Caco-2 (cell line): Measurements from ENCODE around the gene AIDA. TPM values are rescaled to one million over a fixed set of nuclear protein-coding genes. Genes with fewer than 3 reads are reported as not detected.
"Not testable (repeated sequence)": the region's sequence is repeated elsewhere in the genome, so short reads cannot be mapped to it uniquely, and the experiment has no call there.

ENCODE experiments used
- BruUV-seq: library from RNA; stranded (reverse); fragments of 400-500 nt; replicated peaks from 2 replicates; lab custom pipeline; 2021; lab: Mats Ljungman, UMichigan
- CTCF ChIA-PET: fragments of 300-600 bp; sonication (Branson Sonifier 250); formaldehyde crosslinking; loops from one replicate; lab custom pipeline; 2022; ENCODE audit warnings: antibody characterized with exemption; lab: Charles Lee
- POLR2A ChIA-PET: fragments of 300-600 bp; sonication (Branson Sonifier 250); formaldehyde crosslinking; loops from one replicate; lab custom pipeline; 2022; ENCODE audit warnings: antibody characterized with exemption; lab: Charles Lee
- DNase-seq, 2 experiments: peaks; one replicate each; pipeline versions ENCODE4 v3.0.0 to v3.0.0-alpha.2; 2020 to 2022
- H3K27me3 ChIP-seq: replicated peaks from 2 replicates; pipeline ENCODE4 v1.6.0; 2011; ENCODE audit warnings: low read length; ENCODE audit not compliant: control insufficient read depth, insufficient read depth
- H3K36me3 ChIP-seq: 2 replicates; pipeline ENCODE4 v1.5.1; 2011; ENCODE audit warnings: low read length; ENCODE audit not compliant: control insufficient read depth, insufficient read depth
- H3K4me1 ChIP-seq: fragments of 250-450 bp; sonication (Bioruptor Pico); 2 replicates; pipeline ENCODE4 v1.5.1; 2020; ENCODE audit warnings: mild to moderate bottlenecking
- H3K4me3 ChIP-seq: 2 replicates; pipeline ENCODE4 v1.5.1; 2011; ENCODE audit warnings: low read depth, mild to moderate bottlenecking, control low read depth, low read length
- H3K9me3 ChIP-seq: fragments of 250-450 bp; sonication (Bioruptor Pico); 2 replicates; pipeline ENCODE4 v1.5.1; 2020; ENCODE audit warnings: mild to moderate bottlenecking, moderate library complexity
- H3K27ac Mint-ChIP-seq: one replicate; pipeline ENCODE4 v1.8.0; 2022; ENCODE audit warnings: mixed read lengths; ENCODE audit not compliant: unreplicated experiment
- H3K27me3 Mint-ChIP-seq: one replicate; pipeline ENCODE4 v1.8.0; 2022; ENCODE audit warnings: mixed read lengths; ENCODE audit not compliant: insufficient read depth, unreplicated experiment
- H3K36me3 Mint-ChIP-seq: one replicate; pipeline ENCODE4 v1.8.0; 2022; ENCODE audit warnings: mild to moderate bottlenecking, mixed read lengths; ENCODE audit not compliant: insufficient read depth, unreplicated experiment
- H3K4me1 Mint-ChIP-seq: one replicate; pipeline ENCODE4 v1.8.0; 2022; ENCODE audit warnings: low read depth, mixed read lengths; ENCODE audit not compliant: unreplicated experiment
- H3K4me3 Mint-ChIP-seq: one replicate; pipeline ENCODE4 v1.8.0; 2022; ENCODE audit warnings: mild to moderate bottlenecking, moderate library complexity, mixed read lengths; ENCODE audit not compliant: unreplicated experiment
- H3K9me3 Mint-ChIP-seq: one replicate; pipeline ENCODE4 v1.8.0; 2022; ENCODE audit warnings: mixed read lengths; ENCODE audit not compliant: unreplicated experiment
- CTCF ChIP-seq, 2 experiments: fragments of 200-600 bp in 1 of 2; IDR thresholded peaks; 1 replicate in 1 of 2; 2 replicates in 1 of 2; pipeline versions ENCODE4 v1.5.1 to v1.8.0; 2011 to 2022; ENCODE audit warnings: antibody characterized with exemption in 1 of 2, control low read depth in 1 of 2, inconsistent platforms in 1 of 2, low read depth in 1 of 2, low read length in 1 of 2, mild to moderate bottlenecking in 1 of 2, moderate library complexity in 1 of 2; ENCODE audit not compliant: insufficient read depth in 1 of 2, severe bottlenecking in 1 of 2, unreplicated experiment in 1 of 2
- intact Hi-C: fragments of 100-400 bp; cut with micrococcal nuclease; formaldehyde crosslinking; loops from one replicate; pipeline ENCODE4 v1.10.0; 2022; ENCODE audit not compliant: unreplicated experiment
- total RNA-seq: library from RNA; stranded (reverse); gene quantifications from 2 replicates; pipeline ENCODE4 v1.2.3, GENCODE V29; 2022

AIDA gene
- total RNA-seq, 1 experiment from 2014 or later = 55.1 TPM

GRCh38 chr1:222751255-222751654 lies 39.0 kb upstream of the AIDA start:
- H3K9me3 ChIP-seq = no peaks in the 10 kb centered on the region
- no peak overlapping the region for H3K4me3 ChIP-seq
- CTCF ChIA-PET = interaction anchor here (1.5 kb wide), 1 partner anchor 18 kb away, joined by 4 read pairs; no protein-coding TSS in a partner anchor
- intact Hi-C loops = no loop called here
- no TSS peak for BruUV-seq
- H3K36me3 ChIP-seq = no peaks in the 10 kb centered on the region
- no peaks in the 10 kb centered on the region for H3K4me1 ChIP-seq
- Mint-ChIP-seq H3K36me3 (no peaks in the 10 kb centered on the region), H3K27ac (no peak overlapping the region), H3K27me3 (peaks cover 8% of the 10 kb centered on the region), H3K4me1 (no peaks in the 10 kb centered on the region), H3K9me3 (no peaks in the 10 kb centered on the region), H3K4me3 (no peak overlapping the region)
- no peak for TF ChIP-seq CTCF (IDR thresholded peaks at IDR 0.05; ENCODE audit: insufficient read depth in 1 of 2, low read depth in 1 of 2, low read length in 1 of 2, severe bottlenecking in 1 of 2, unreplicated experiment in 1 of 2)
- DNase-seq = no peak
- H3K27me3 ChIP-seq = no peaks in the 10 kb centered on the region
- POLR2A ChIA-PET = no interaction called here

GRCh38 chr1:222750651-222751050 lies 38.4 kb upstream of the AIDA start:
- H3K9me3 Mint-ChIP-seq = no peaks in the 10 kb centered on the region
- CTCF ChIA-PET = interaction anchor here (1.5 kb wide), 1 partner anchor 18 kb away, joined by 4 read pairs; no protein-coding TSS in a partner anchor
- H3K4me3 Mint-ChIP-seq = no peak overlapping the region
- H3K27ac Mint-ChIP-seq = no peak overlapping the region
- no peak for TF ChIP-seq CTCF (IDR thresholded peaks at IDR 0.05; ENCODE audit: insufficient read depth in 1 of 2, low read depth in 1 of 2, low read length in 1 of 2, severe bottlenecking in 1 of 2, unreplicated experiment in 1 of 2)
- Histone ChIP-seq H3K4me3 (no peak overlapping the region), H3K4me1 (no peaks in the 10 kb centered on the region), H3K9me3 (no peaks in the 10 kb centered on the region), H3K27me3 (no peaks in the 10 kb centered on the region), H3K36me3 (no peaks in the 10 kb centered on the region)
- H3K27me3 Mint-ChIP-seq = peaks cover 12% of the 10 kb centered on the region
- POLR2A ChIA-PET = no interaction called here
- H3K36me3 Mint-ChIP-seq = no peaks in the 10 kb centered on the region
- no peaks in the 10 kb centered on the region for H3K4me1 Mint-ChIP-seq
- intact Hi-C loops = no loop called here
- no TSS peak for BruUV-seq
- no peak for DNase-seq

GRCh38 chr1:222749927-222750326 lies 37.6 kb upstream of the AIDA start:
- BruUV-seq = no TSS peak
- Mint-ChIP-seq H3K9me3 (no peaks in the 10 kb centered on the region), H3K27ac (no peak overlapping the region), H3K4me1 (no peaks in the 10 kb centered on the region), H3K4me3 (no peak overlapping the region), H3K36me3 (no peaks in the 10 kb centered on the region), H3K27me3 (peaks cover 12% of the 10 kb centered on the region)
- Histone ChIP-seq H3K4me1 (no peaks in the 10 kb centered on the region), H3K27me3 (no peaks in the 10 kb centered on the region), H3K9me3 (no peaks in the 10 kb centered on the region), H3K4me3 (no peak overlapping the region), H3K36me3 (no peaks in the 10 kb centered on the region)
- CTCF ChIA-PET = no interaction called here
- POLR2A ChIA-PET = no interaction called here
- TF ChIP-seq CTCF (IDR thresholded peaks at IDR 0.05; ENCODE audit: insufficient read depth in 1 of 2, low read depth in 1 of 2, low read length in 1 of 2, severe bottlenecking in 1 of 2, unreplicated experiment in 1 of 2) = no peak
- no peak for DNase-seq
- intact Hi-C loops = no loop called here

- H3K36me3 ChIP-seq, CTCF ChIA-PET, BruUV-seq, H3K4me3 Mint-ChIP-seq, H3K4me3 ChIP-seq, H3K4me1 Mint-ChIP-seq, H3K9me3 ChIP-seq, H3K27ac Mint-ChIP-seq, H3K9me3 Mint-ChIP-seq, DNase-seq, H3K27me3 ChIP-seq, POLR2A ChIA-PET, H3K4me1 ChIP-seq, H3K36me3 Mint-ChIP-seq, H3K27me3 Mint-ChIP-seq, intact Hi-C loops: not testable (repeated sequence)
Measured at GRCh38 chr1:222741630-222742457, 29.6 kb upstream of the AIDA start.
